GM21526 (cell line): ENCODE measurements around the gene DUSP1.

Experiments used
- ATAC-seq: cut with Tn5 transposase; IDR thresholded peaks from one replicate; pipeline ENCODE4 v1.9.1; 2021; ENCODE audit warnings: moderate library complexity; ENCODE audit not compliant: unreplicated experiment, low FRiP score

The DUSP1 gene

GRCh38 chr5:172745838-172746237 lies 25.2 kb downstream of the DUSP1 start:
- no peak for ATAC-seq

- ATAC-seq, result no peak
Observed at GRCh38 chr5:172745406-172745805, 25.6 kb downstream of the DUSP1 start.

GRCh38 chr5:172744123-172745104 lies 26.6 kb downstream of the DUSP1 start:
- ATAC-seq, result no peak

- ATAC-seq, result no peak
Observed at GRCh38 chr5:172743112-172743959, 27.7 kb downstream of the DUSP1 start.

GRCh38 chr5:172741206-172741582 lies 29.8 kb downstream of the DUSP1 start:
- ATAC-seq, result no peak

GRCh38 chr5:172740428-172741205 lies 30.4 kb downstream of the DUSP1 start:
- no peak for ATAC-seq

GRCh38 chr5:172739375-172739774 lies 31.6 kb downstream of the DUSP1 start:
- ATAC-seq, result no peak

GRCh38 chr5:172736508-172737135 lies 34.4 kb downstream of the DUSP1 start:
- no peak for ATAC-seq

- no peak for ATAC-seq
Observed at GRCh38 chr5:172735141-172735831, 35.7 kb downstream of the DUSP1 start.

GRCh38 chr5:172733974-172734346 lies 37.0 kb downstream of the DUSP1 start:
- no peak for ATAC-seq

- no peak for ATAC-seq
Observed at GRCh38 chr5:172733131-172733973, 37.6 kb downstream of the DUSP1 start.

GRCh38 chr5:172732201-172732865 lies 38.7 kb downstream of the DUSP1 start:
- ATAC-seq, result no peak

- no peak for ATAC-seq
Observed at GRCh38 chr5:172731680-172732074, 39.3 kb downstream of the DUSP1 start.

- no peak for ATAC-seq
Observed at GRCh38 chr5:172730981-172731679, 39.9 kb downstream of the DUSP1 start.

- no peak for ATAC-seq
Observed at GRCh38 chr5:172730222-172730621, 40.8 kb downstream of the DUSP1 start.

GRCh38 chr5:172729588-172729987 lies 41.4 kb downstream of the DUSP1 start:
- no peak for ATAC-seq

- ATAC-seq, result no peak
Observed at GRCh38 chr5:172728481-172729241, 42.3 kb downstream of the DUSP1 start.
